Measurements from ENCODE around the gene EVA1A.

Gene EVA1A

DNA sequence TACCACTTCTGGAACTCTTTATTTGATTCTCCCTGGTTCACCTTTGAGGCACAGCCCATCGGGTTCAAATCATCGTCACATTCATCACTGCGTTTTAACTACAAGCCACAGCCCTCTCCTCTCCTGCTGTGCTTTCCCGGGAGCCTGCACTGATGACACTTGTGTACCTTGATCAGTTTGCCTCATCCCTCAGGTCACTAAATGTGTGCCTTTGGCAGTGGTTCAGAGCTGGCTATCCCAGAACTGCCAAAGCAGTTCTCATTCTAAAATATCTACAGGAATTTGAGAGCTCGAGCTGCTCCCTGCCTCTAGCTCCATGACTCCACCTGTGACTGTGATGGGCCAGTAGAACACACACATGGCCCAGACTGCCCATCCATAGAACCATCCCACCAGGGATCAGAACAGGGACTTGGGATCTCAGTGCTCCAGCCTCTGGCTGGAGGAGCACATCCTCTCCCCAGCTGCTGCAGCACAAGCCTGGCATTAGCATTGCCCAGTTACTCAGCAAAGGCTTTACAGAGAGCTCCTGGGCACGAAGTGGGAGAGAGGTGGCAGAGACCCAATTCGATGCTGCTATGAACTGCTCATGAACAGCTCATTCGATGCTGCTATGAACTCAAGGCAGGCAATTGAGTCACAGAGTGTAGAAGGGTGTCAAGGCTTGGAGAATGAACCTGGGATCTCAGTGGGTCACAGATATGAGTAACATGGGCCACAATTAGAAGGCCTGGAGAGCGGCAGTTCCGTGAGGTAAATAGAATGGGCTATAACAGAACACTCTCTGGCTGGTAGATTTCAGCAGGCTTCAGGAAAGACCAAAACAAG lies 41.9 kb downstream of the EVA1A start:
- DNase-seq = no peak

DNA sequence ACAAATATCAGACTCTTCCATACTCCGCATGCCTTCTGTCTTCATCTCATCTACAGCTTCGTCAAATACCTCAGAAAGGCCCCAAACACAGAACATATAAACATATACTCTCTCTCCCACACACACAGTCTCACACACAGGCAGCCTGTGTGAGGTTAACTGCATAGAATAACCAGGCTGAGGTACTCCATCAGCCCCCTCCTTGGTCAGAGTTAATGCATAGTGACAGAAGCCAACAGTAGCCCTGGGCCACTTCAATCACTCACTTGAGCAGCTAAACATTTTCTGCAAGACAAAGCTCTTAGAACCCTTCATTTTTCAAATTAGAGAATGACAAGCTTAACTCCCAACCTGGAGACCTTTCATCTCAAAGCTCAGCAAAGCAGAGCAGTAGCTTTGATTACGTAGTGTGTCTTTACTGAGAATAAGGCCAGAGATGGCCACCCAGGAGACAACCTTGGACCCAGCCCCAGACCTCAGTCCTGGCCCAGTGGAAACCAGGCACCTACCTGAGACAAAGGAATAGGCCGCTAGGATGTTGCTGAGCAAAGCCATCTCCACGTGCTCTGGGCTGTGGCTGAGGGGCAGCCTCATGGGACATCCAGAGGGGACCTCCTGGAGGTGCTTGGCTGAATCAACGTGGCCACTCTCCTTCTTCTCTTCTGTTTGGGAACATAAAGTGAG lies 43.0 kb downstream of the EVA1A start:
- DNase-seq = no peak

DNA sequence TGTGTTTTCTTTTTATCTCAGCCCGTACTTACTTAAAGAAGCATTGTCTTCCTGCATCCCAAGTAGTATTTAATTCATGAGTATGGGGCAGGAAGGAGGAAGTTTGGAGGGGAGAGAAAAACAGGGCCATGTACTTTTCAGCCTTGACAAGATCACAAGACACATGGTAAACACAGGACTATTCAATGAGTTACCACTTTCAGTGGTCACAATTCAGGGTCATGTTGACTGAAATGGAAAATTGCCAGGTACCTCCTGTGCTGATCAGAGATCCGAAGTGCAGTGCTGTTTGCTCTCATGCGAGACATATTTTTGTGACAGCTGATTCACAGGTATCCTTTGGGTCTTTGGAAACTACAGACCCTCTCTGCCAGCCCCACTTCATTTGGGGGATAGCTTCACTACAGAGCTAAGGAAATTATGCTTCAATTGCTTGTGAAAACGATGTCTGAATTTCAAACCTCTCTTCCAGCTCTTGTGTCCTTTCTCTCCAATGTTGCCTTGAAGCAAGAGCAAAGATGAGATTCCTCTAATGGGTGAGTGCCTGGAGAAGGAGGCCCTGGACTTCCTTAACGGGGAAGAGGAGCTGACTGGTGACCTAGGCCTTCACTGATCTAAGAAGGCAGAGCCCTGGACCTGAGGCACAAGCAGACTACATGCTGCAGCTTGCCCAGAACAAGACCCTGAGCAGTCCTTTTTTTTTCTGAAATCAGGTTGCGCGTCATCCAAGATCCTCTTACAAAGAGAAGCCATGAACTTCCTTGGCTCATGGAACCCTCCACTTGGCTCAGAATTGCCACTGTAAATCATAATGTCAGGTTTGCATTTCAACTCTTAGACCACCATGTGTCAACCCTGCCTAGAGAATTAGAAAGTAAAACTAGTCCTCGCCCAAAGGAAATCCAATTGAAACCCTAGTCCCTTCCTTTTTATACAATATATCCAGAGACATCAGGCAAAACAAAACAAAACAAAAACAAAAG lies 44.1 kb downstream of the EVA1A start:
- DNase-seq = no peak

DNA sequence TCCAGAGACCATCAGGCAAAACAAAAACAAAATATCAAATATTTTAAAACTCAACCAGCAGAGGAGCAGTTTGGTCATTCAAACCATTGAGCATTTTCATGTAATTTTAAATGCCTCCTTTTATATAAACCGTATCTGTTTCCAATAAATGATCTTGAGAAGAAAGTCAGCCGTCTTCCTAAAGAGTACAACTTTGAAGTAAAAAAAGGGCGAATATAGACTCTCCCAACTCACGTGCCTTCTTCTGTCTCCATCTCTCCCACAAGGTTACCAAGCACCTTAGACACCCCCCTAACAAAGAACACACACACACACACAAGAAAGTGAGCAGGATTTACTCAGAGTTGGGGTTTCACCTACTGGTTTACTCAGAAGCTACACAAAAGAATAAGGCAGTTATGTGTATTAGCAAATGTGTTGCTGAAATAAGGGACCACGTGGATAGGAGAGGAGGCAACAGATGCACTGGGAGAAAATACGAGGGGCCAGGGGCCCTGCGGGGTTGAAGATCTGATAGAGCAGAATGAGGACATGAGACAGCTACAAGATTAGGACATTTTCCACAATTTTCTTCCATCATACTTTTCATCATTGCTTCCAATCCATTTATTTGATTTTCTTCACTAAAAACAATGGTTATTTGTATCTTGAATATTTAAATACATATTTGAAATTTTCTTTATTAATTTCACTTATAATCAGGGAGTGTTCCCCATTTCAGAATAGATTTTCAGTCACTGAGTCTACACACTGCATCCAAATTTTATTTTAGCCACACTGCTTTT lies 45.0 kb downstream of the EVA1A start:
- DNase-seq = no peak

DNA sequence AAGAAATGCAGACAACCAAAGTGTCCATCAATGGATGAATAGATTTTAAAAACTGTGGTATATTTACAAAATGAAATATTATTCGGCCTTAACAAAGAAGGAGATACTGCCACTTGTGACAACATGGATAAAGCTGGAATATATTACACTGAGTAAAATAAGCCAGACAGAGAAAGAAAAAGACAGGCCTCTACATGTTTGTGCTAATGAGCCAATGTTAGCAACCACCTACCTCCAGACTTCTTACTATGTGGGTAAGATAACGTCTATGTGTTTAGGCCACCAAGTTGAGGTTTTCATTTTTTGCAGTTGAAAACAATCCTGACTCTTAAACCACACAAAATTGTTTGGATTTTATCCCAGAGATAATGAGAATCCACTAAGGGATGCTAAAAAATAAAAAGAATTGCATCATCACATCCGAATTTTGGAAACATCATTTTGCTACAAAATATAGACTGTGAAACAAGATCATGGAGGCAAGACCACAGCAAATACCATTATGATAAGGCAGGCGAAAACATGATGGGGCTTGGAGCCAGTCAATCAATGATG lies 47.0 kb downstream of the EVA1A start:
- no peak for DNase-seq

DNA sequence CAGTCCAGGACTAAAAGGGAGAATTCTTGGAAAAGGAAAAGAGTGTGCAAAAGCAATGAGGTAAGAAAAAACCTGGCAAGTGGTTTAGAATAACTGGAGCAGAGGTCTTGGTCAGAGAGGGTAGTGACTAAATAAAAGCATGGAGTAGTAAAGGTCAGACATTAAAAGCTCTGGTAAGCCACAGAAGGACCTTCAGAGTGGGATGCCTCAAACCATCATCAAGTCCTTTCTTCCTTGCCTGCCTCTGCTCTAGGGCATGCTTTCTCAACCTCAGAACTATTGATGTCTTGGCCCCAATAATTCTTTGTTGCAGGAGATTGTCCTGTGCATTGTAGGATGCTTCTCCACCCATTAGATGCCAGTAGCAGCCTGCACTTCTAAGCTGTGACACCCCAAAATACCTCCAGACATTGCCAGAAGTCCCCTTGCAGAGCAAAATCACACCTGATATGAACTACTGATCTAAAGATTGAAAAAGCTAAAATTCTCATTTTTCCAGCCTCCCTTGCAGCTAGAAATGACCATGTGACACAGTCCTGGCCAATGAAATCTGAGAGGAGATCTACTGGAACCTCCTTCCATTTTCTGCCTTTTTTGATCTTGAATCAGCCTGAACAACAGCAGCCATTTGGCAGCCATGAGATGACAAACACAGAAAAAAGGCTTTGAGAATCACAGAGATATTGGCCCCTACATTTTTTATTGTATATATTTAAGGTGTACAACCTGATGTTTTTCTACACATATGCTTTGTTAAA lies 48.1 kb downstream of the EVA1A start:
- DNase-seq = no peak

DNA sequence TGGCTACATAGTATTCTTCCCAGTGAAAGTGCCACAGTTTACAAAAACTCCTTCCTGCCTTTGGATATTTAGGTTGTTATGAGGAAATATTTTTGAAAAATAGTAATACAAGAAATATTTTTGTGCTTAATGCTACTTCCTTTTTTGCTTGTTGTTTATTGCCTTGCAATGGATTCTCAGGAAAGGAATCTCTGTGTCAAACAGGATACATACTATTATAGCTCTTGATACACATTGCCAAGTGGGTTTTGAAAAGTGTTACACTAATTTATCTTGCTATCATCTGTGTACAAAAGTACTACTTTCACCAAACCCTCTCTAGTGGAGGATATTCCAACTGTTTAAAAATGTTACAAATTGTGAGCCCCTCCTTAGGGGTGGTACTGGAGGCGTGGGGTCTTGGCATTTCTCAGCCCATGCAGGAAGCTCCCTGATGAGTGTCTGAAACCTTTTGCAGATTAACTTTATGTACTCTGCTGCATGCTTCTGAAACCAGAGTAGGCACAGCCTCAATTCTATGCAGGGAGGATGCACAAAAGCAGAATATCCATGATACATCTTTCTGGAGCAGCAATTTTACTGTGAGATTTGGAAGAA lies 54.5 kb downstream of the EVA1A start:
- DNase-seq = no peak

DNA sequence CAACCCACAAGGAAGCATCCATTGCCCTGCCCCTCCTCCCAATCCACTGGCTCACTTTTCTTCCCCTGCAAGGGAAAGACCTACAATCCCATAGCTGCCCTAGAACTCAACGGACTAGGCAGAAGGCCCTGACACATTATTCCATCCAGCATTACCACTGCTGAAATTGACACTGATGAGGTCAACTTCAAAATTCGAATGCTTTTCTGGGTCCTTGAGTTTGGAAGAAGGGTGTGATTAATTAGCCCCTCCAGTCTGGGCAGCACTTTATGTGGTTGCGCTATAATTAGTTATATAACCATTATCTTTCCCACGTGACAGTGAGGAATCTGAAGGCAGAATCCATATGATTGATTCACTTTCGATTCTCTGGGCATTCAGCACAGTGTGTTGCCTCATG lies 55.7 kb downstream of the EVA1A start:
- no peak for DNase-seq

DNA sequence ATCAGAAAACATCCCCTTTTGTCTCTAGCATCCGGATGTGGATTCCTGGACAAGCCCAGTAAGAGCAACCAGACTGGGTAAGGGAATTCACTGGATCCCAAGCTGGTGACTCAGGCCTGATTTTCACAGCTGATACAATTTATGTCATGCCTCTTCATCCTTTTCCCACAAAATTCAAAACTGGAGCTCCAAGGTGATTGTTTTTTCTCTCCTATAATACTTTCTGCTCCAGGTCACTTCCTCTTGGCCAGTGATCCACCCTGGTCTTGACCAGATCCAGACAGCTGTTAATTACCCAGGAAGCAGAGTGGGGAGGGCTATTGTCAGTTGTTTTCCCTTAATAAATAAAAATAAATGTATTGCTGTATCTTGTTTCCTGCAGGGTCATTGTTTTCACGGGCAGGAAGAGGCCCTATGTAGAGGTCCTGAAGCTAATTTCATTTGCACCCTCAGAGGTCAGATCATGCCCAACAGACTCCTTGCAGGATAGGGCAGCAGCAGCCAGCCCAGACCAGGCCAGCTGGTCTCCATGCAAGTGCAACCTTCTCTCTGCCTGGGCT lies 57.6 kb downstream of the EVA1A start:
- DNase-seq = no peak

DNA sequence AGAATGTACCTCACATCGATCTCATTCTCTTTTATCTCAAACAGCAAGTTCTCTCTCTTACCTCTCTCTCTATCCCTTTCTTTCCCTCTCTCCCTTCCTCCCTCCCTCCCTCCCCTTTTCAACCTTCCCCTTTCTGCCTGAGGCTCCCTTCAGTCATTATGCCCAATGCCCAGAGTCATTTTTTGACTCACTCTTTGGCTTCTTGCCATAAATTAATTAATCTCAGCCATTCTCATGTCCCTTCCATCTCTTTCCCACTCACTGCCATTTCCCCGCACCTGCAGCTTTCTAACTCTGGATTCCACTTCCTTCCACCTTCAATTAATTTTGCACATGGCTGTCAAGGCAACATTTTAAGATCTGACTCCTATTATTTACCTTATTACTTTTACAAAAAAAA lies 60.1 kb downstream of the EVA1A start:
- no peak for DNase-seq

DNA sequence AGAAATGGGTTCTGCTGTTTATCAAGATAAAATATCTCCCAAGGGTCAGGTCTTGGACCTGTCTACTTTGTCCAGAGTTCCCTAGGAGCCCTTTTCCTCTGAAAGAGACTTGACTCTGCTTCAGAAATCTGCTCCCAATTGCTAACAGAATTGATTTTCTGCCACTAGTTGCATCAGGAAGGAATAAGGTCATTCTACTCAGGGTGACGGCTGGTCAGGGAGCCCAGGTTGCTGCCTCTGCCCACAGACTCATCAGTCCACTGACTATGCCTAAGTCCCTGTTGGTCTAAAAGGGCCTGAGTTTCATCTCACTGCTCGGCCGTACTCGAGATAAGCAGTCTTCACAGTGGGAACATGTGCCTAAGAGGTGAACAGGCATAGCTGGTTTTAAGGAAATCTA lies 61.2 kb downstream of the EVA1A start:
- DNase-seq = no peak

DNA sequence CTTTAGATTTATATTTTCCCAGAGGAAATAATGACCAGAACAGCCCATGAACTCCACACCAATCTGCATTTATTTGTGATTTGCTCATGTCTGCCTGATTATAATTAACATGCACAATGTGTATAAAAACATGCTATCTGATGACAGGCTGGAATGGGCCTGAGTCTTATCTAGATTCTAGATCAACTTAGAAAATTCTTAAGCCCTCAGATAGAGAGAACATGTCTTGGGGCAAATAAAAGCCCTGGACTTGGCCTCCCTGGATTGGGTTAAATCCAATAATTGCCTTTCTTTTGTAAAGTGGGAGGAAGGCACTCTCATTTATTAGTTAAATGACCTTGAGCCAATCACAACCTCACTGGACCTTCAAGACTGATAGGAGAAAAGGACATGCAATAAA lies 61.8 kb downstream of the EVA1A start:
- DNase-seq = no peak

DNA sequence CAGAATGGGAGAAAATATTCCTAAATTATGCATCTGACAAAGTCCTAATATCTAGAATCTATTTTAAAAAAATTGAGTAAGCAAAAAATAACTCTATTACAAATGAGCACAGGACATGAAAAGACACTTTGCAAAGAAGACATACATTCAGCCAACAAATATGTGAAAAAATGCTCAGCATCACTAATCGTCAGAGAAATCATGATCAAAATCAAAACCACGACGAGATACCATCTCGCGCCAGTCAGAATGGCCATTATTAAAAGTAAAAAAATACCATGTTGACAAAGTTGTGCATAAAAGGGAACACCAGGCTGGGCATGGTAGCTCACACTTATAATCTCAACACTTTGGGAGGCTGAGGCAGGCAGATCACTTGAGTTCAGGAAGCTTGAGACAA lies 63.5 kb downstream of the EVA1A start:
- no peak for DNase-seq

DNA sequence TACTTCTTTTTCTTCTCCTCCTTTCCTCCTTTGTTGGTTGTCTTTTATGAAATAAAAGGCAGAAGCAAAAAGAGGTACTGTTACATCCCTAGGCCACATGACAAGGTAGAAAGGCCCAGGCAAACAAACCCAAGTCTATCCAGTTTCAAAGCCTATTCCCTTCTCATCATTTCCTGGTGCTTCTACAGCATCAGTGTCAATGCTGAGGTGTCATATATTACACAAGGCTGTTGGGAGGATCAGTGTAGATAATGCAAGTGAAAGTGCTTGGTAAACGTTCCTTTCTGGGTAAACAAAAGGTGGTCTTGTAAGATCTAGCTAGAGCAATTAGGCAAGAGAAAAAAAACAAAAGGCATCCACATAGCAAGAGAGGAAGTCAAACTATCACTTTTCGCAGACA lies 64.9 kb downstream of the EVA1A start:
- no peak for DNase-seq

DNA sequence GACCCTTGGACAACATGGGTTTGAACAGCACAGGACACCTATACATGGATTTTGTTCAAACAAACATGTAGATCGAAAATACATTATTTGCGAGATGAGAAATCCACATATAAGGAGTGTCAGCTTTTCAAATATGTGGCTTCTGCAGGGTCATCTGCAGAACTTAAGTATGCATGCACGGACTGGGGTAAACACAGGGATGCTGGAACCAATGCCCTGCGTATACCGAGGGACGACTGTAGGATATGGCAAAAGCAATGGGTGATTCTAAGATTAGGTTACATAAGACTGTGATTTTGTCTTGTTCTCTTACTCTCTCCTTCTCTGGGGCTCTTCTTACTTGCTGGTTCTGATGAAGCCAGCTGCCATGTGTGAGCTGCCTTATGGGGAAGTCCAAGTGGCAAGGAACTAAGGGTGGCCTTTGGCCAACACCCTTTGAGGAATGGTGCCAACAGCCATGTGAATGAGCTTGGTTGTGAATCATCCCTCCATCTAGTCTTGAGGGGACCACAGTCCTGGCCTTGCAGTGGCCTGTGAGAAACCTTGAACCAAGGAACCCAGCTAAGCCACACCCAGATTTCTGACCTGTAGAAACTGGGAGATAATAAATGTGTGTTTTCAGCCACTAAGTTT lies 66.5 kb downstream of the EVA1A start:
- DNase-seq = no peak

DNA sequence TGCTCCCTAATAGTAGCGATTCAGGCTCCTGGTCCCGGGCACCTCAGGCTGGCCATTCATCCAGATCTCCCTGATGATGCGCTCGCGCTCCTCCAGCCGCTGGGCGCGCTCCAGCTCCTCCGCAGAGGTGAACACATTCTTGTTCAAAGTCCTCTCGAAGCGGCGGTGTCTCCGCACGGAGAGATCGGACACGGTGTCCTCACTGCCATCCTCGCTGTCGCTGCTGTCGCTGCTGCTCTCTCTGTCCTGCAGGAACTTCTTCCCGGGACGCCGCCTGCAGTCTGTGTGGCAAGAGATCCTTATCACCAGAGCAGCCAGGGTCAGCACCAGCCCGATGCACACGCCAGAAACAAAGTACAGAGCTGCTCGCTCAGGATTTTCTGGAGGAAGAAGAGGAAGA lies 67.5 kb downstream of the EVA1A start:
- no peak for DNase-seq

DNA sequence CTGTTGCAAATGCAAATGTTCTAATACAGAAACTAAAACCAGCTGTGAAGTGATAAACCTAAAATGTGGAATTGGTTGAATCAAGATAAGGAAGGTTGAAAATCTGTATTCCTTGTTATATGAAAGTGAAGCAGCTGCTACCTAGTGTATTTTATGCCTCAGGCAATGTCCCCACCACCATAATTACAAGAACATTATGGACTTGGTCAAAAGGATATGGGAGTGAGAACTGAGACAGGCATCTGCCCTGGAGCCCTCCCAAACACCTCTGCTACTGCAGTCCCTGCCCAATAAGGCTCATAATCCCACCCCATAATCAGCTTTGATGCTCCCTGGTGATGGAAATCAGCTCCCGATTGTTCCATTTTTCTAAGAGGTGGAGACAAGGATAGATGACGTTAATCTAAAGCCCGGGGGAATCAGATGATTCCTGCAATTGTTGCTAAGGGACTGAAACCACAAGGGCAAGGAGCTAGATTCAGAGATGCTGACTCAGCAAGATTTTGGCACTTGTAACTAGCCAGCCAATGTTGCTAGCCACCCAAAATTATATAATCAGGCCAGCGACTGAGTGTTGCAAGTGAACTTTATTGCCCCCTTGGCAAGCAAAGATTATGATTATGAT lies 69.5 kb downstream of the EVA1A start:
- no peak for DNase-seq

DNA sequence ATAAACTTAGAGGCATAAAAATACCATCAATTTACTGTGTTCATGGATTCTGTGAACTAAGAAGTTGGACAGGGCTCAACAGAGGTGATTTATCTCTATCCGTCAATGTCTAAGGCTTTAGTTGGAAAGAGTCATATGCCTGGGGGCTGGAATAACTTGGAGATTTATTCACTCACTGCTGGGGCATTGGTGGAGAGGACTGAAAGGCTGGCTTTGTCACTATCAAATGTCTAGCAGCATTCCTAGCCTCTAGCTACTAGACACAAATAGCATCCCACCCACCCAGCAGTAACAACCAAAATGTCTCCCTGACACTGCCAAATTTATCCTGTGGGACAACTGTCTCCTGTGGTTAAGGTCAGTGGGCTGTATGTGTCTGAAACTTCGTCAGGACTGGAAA lies 71.0 kb downstream of the EVA1A start:
- DNase-seq = no peak

All from nucleus accumbens (tissue), 56 donors.